Hepatocyte (in vitro differentiated cells): ENCODE data around the gene CACNB4. TPM values are rescaled to one million over a fixed set of nuclear protein-coding genes. Genes with fewer than 3 reads are reported as not detected.

Experiments
- DNase-seq: peaks from one replicate; pipeline ENCODE4 v3.0.0-alpha.2; 2016; ENCODE audit warnings: low spot score
- H2AFZ ChIP-seq: fragments of 200-600 bp; sonication (generic); 2 replicates; pipeline ENCODE4 v1.6.0; 2016; ENCODE audit warnings: antibody characterized with exemption, mild to moderate bottlenecking
- H3K27ac ChIP-seq: fragments of 200-600 bp; sonication (generic); 2 replicates; pipeline ENCODE4 v1.5.1; 2016; ENCODE audit warnings: mild to moderate bottlenecking
- H3K27me3 ChIP-seq: fragments of 200-600 bp; sonication (generic); 2 replicates; pipeline ENCODE4 v1.6.1; 2016
- H3K36me3 ChIP-seq: fragments of 200-600 bp; sonication (generic); replicated peaks from 2 replicates; pipeline ENCODE4 v1.5.1; 2016; ENCODE audit warnings: low read depth; ENCODE audit not compliant: insufficient read depth
- H3K4me1 ChIP-seq: fragments of 200-600 bp; sonication (generic); 2 replicates; pipeline ENCODE4 v1.5.1; 2016; ENCODE audit warnings: mild to moderate bottlenecking, moderate library complexity; ENCODE audit not compliant: insufficient read depth
- H3K4me2 ChIP-seq: fragments of 200-600 bp; sonication (generic); 2 replicates; pipeline ENCODE4 v1.6.0; 2016
- H3K4me3 ChIP-seq: fragments of 200-600 bp; sonication (generic); 2 replicates; pipeline ENCODE4 v1.5.1; 2016; ENCODE audit warnings: mild to moderate bottlenecking
- H3K79me2 ChIP-seq: fragments of 200-600 bp; sonication (generic); 2 replicates; pipeline ENCODE4 v1.6.0; 2017; ENCODE audit warnings: mild to moderate bottlenecking
- H3K9me2 ChIP-seq: fragments of 200-600 bp; sonication (generic); replicated peaks from 2 replicates; pipeline ENCODE4 v1.6.0; 2017; ENCODE audit warnings: mild to moderate bottlenecking; ENCODE audit not compliant: insufficient read depth
- H3K9me3 ChIP-seq: fragments of 200-600 bp; sonication (generic); 2 replicates; pipeline ENCODE4 v1.5.1; 2016; ENCODE audit warnings: low read depth, mild to moderate bottlenecking
- H4K20me1 ChIP-seq: fragments of 200-600 bp; sonication (generic); 2 replicates; pipeline ENCODE4 v1.6.0; 2016; ENCODE audit warnings: mild to moderate bottlenecking; ENCODE audit not compliant: insufficient read depth, poor library complexity, severe bottlenecking
- CTCF ChIP-seq: fragments of 200-600 bp; sonication (generic); IDR thresholded peaks from 2 replicates; pipeline ENCODE4 v1.5.1; 2016; ENCODE audit warnings: antibody characterized with exemption, mild to moderate bottlenecking; ENCODE audit not compliant: poor library complexity
- EZH2 ChIP-seq: fragments of 200-600 bp; sonication (generic); IDR thresholded peaks from 2 replicates; pipeline ENCODE4 v1.6.1; 2016; ENCODE audit warnings: antibody characterized with exemption, mild to moderate bottlenecking, borderline replicate concordance
- EZH2phosphoT487 ChIP-seq: fragments of 200-600 bp; sonication (generic); IDR thresholded peaks from one replicate; pipeline ENCODE4 v1.6.1; 2018; ENCODE audit warnings: antibody characterized with exemption, mild to moderate bottlenecking, low read depth, moderate library complexity; ENCODE audit not compliant: unreplicated experiment, severe bottlenecking
- WGBS: methylation state at CpG from one replicate; pipeline ENCODE4 v1.1.6; 2016; ENCODE audit warnings: low lambda C conversion rate; ENCODE audit errors: missing lambda C conversion rate; 5-methylcytosine and 5-hydroxymethylcytosine counted together
- polyA plus RNA-seq: library from polyadenylated mRNA; unstranded; fragments of >200 nt; fragmentation: Nextera tagmentation; extraction: Ambion mirVana; gene quantifications from 2 replicates; pipeline ENCODE4 v1.2.1, GENCODE V29; 2016
- total RNA-seq: library from RNA; depleted of rRNA; stranded (reverse); fragments of >200 nt; gene quantifications from 2 replicates; pipeline ENCODE4 v1.2.3, GENCODE V29; 2014

CACNB4 gene
- total and polyA plus RNA-seq, 2 experiments from 2014 or later = 0.85 to 4.0 TPM

GRCh38 chr2:151967829-151968722, 130.8 kb downstream of the CACNB4 start:
- no peak for DNase-seq
- Histone ChIP-seq H2AFZ (no peak overlapping the region), H3K9me3 (no peaks in the 10 kb centered on the region), H3K9me2 (no peaks in the 10 kb centered on the region), H3K4me1 (no peaks in the 10 kb centered on the region), H4K20me1 (no peaks in the 10 kb centered on the region), H3K79me2 (no peaks in the 10 kb centered on the region), H3K4me3 (no peak overlapping the region), H3K4me2 (no peak overlapping the region), H3K27ac (no peak overlapping the region), H3K27me3 (no peaks in the 10 kb centered on the region), H3K36me3 (no peaks in the 10 kb centered on the region)
- WGBS = 92% methylated on average over 11 of the region's 11 CpGs
- TF ChIP-seq EZH2phosphoT487 (no peak), CTCF (no peak), EZH2 (no peak)

- no peaks in the 10 kb centered on the region for H3K9me2 ChIP-seq
- H3K79me2 ChIP-seq = no peaks in the 10 kb centered on the region
- H3K4me2 ChIP-seq = no peak overlapping the region
- H2AFZ ChIP-seq = no peak overlapping the region
- TF ChIP-seq CTCF (no peak), EZH2 (no peak), EZH2phosphoT487 (no peak)
- H4K20me1 ChIP-seq = no peaks in the 10 kb centered on the region
- H3K27me3 ChIP-seq = no peaks in the 10 kb centered on the region
- H3K4me3 ChIP-seq = no peak overlapping the region
- DNase-seq = no peak
- 95% methylated on average over 4 of the region's 4 CpGs for WGBS
- H3K9me3 ChIP-seq = no peaks in the 10 kb centered on the region
- no peak overlapping the region for H3K27ac ChIP-seq
- no peaks in the 10 kb centered on the region for H3K36me3 ChIP-seq
- no peaks in the 10 kb centered on the region for H3K4me1 ChIP-seq
These were observed 133.0 kb downstream of the CACNB4 start for GRCh38 chr2:151965884-151966283.

GRCh38 chr2:151961558-151961957, 137.3 kb downstream of the CACNB4 start:
- no peak overlapping the region for H3K4me3 ChIP-seq
- no peaks in the 10 kb centered on the region for H3K27me3 ChIP-seq
- H3K79me2 ChIP-seq = no peaks in the 10 kb centered on the region
- TF ChIP-seq CTCF = no peak
- TF ChIP-seq EZH2 = no peak
- no peak for TF ChIP-seq EZH2phosphoT487
- H3K4me1 ChIP-seq = no peaks in the 10 kb centered on the region
- H4K20me1 ChIP-seq = no peaks in the 10 kb centered on the region
- H3K27ac ChIP-seq = no peak overlapping the region
- no peak overlapping the region for H3K4me2 ChIP-seq
- H3K36me3 ChIP-seq = no peaks in the 10 kb centered on the region
- H3K9me2 ChIP-seq = no peaks in the 10 kb centered on the region
- no peak for DNase-seq
- no peaks in the 10 kb centered on the region for H3K9me3 ChIP-seq
- no peak overlapping the region for H2AFZ ChIP-seq
- 95% methylated on average over 4 of the region's 4 CpGs for WGBS
